ENCODE measurements around the gene CHCHD4. TPM values are rescaled to one million over a fixed set of nuclear protein-coding genes. Genes with fewer than 3 reads are reported as not detected.

Gene CHCHD4
- total RNA-seq, 1 experiment from 2014 or later = 43.3 TPM

DNA sequence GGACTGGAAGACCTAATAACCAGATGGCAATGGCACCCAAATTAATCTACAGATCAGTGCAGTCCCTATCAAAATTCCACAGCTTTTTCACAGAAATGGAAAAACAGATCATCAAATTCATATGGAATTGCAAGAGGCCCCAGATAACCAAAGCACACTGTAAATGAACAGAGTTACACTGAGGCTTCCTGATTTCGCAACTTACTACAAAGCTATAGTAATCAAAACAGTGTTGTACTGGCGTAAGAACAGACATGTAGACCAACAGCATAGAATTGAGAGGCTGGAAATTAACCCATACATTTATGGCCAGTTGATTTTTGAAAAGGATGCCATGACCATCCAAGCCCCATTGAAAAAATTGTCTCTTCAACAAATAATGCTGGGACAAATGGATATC, 37.5 kb upstream of the CHCHD4 start:
- ChIA-PET POLR2A (ENCODE audit: unreplicated experiment) (no interaction called here), CTCF (no interaction called here)

DNA sequence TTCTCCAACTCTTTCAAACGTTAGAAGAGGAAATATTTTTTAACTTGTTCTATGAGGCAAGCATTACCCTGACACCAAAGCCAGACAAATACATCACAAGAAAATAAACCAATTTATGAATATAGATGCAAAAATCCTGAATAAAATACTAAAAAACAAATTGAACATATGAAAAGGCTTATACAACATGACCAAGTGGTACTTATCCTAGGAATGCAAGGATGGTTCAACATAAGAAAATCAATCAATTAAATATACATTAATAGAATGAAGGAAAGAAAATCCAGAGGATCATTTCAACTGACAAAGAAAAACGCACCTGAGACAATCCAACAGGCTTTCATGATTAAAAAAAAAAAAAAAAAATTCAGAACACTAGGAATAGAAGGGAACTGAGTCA, 36.6 kb upstream of the CHCHD4 start:
- Histone ChIP-seq H3K4me2 (ENCODE audit: low read length) (no peak overlapping the region), H3K27me3 (ENCODE audit: low read length) (no peaks in the 10 kb centered on the region), H3K27ac (ENCODE audit: low read length) (no peak overlapping the region), H3K36me3 (ENCODE audit: low read depth, low read length) (peaks cover 79% of the 10 kb centered on the region), H3K79me2 (ENCODE audit: low read length) (no peaks in the 10 kb centered on the region), H3K4me1 (ENCODE audit: insufficient read depth, low read length) (no peaks in the 10 kb centered on the region), H3K9me3 (ENCODE audit: low read length) (0 out of 2 replicates have a peak, but pooled peaks cover 7% of the 10 kb centered on the region), H4K20me1 (ENCODE audit: low read length) (no peaks in the 10 kb centered on the region), H3K9me2 (replicated peaks; ENCODE audit: low read length) (no peaks in the 10 kb centered on the region), H3K4me3 (ENCODE audit: low read length) (no peak overlapping the region), H3F3A (ENCODE audit: low read length, unreplicated experiment) (no peaks in the 10 kb centered on the region), H3K9ac (ENCODE audit: low read length) (no peak overlapping the region), H2AFZ (ENCODE audit: low read length) (no peak overlapping the region)
- POLR2A ChIA-PET (ENCODE audit: unreplicated experiment) = no interaction called here
- DNase-seq = no peak
- intact Hi-C loops (cut with micrococcal nuclease) = no loop called here
- TF ChIP-seq EZH2 (IDR thresholded peaks at IDR 0.05; ENCODE audit: low read length, unreplicated experiment) (no peak), EZH2phosphoT487 (IDR thresholded peaks at IDR 0.05; ENCODE audit: borderline replicate concordance, low read length) (no peak)
- TF ChIP-seq, protein P1, sequence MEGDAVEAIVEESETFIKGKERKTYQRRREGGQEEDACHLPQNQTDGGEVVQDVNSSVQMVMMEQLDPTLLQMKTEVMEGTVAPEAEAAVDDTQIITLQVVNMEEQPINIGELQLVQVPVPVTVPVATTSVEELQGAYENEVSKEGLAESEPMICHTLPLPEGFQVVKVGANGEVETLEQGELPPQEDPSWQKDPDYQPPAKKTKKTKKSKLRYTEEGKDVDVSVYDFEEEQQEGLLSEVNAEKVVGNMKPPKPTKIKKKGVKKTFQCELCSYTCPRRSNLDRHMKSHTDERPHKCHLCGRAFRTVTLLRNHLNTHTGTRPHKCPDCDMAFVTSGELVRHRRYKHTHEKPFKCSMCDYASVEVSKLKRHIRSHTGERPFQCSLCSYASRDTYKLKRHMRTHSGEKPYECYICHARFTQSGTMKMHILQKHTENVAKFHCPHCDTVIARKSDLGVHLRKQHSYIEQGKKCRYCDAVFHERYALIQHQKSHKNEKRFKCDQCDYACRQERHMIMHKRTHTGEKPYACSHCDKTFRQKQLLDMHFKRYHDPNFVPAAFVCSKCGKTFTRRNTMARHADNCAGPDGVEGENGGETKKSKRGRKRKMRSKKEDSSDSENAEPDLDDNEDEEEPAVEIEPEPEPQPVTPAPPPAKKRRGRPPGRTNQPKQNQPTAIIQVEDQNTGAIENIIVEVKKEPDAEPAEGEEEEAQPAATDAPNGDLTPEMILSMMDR (conservative IDR thresholded peaks at IDR 0.05; ENCODE audit: low read depth, low read length) = no peak
- CTCF ChIA-PET = no interaction called here
- no peak for ATAC-seq
- BruUV-seq (replicated peaks) = no TSS peak

More for the DNA sequence above, 37.5 kb upstream of the CHCHD4 start:
- BruUV-seq (replicated peaks) = no TSS peak
- TF ChIP-seq EZH2 (IDR thresholded peaks at IDR 0.05; ENCODE audit: low read length, unreplicated experiment) (no peak), EZH2phosphoT487 (IDR thresholded peaks at IDR 0.05; ENCODE audit: borderline replicate concordance, low read length) (no peak)
- TF ChIP-seq, protein P1 (conservative IDR thresholded peaks at IDR 0.05; ENCODE audit: low read depth, low read length) = no peak
- Histone ChIP-seq H4K20me1 (ENCODE audit: low read length) (no peaks in the 10 kb centered on the region), H3K79me2 (ENCODE audit: low read length) (no peaks in the 10 kb centered on the region), H3K9ac (ENCODE audit: low read length) (no peak overlapping the region), H3K4me2 (ENCODE audit: low read length) (no peak overlapping the region), H3K9me2 (replicated peaks; ENCODE audit: low read length) (no peaks in the 10 kb centered on the region), H2AFZ (ENCODE audit: low read length) (no peak overlapping the region), H3K9me3 (ENCODE audit: low read length) (0 out of 2 replicates have a peak, but pooled peaks cover 7% of the 10 kb centered on the region), H3K27ac (ENCODE audit: low read length) (no peak overlapping the region), H3F3A (ENCODE audit: low read length, unreplicated experiment) (no peaks in the 10 kb centered on the region), H3K27me3 (ENCODE audit: low read length) (no peaks in the 10 kb centered on the region), H3K36me3 (ENCODE audit: low read depth, low read length) (peaks cover 85% of the 10 kb centered on the region), H3K4me3 (ENCODE audit: low read length) (no peak overlapping the region), H3K4me1 (ENCODE audit: insufficient read depth, low read length) (no peaks in the 10 kb centered on the region)
- ATAC-seq (no peak), DNase-seq (no peak)
- intact Hi-C loops (cut with micrococcal nuclease) = no loop called here

DNA sequence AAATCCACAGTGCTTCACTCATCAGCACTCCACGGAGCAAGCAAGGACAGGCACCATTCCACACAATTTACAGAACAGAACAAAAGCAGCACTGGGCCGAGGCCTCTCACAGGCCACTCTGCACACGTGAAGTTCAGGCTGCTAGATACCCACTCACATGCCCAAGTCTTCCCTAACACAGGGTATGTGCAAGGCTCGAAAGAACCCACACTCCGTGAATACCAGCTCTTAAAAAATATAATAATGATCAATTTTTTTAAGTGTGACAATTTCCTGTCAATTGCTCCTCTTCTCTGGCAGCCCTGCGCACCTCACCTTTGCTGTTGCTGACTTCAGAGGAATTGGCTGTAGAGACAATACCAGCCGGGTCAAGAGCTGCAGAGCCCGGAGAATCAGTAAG, 34.8 kb upstream of the CHCHD4 start:
- Histone ChIP-seq H3K36me3 (ENCODE audit: low read depth, low read length) (peaks cover 67% of the 10 kb centered on the region), H4K20me1 (ENCODE audit: low read length) (no peaks in the 10 kb centered on the region), H3K4me2 (ENCODE audit: low read length) (no peak overlapping the region), H3K27ac (ENCODE audit: low read length) (no peak overlapping the region), H3K79me2 (ENCODE audit: low read length) (no peaks in the 10 kb centered on the region), H3K9me2 (replicated peaks; ENCODE audit: low read length) (no peaks in the 10 kb centered on the region), H3K4me3 (ENCODE audit: low read length) (no peak overlapping the region), H3F3A (ENCODE audit: low read length, unreplicated experiment) (no peaks in the 10 kb centered on the region), H3K9ac (ENCODE audit: low read length) (no peak overlapping the region), H3K27me3 (ENCODE audit: low read length) (no peaks in the 10 kb centered on the region), H3K4me1 (ENCODE audit: insufficient read depth, low read length) (no peaks in the 10 kb centered on the region), H2AFZ (ENCODE audit: low read length) (no peak overlapping the region), H3K9me3 (ENCODE audit: low read length) (0 out of 2 replicates have a peak, but pooled peaks cover 7% of the 10 kb centered on the region)
- BruUV-seq (replicated peaks) = no TSS peak
- POLR2A ChIA-PET (ENCODE audit: unreplicated experiment) = no interaction called here
- ATAC-seq = no peak
- CTCF ChIA-PET = no interaction called here
- TF ChIP-seq EZH2phosphoT487 (IDR thresholded peaks at IDR 0.05; ENCODE audit: borderline replicate concordance, low read length) = no peak
- TF ChIP-seq EZH2 (IDR thresholded peaks at IDR 0.05; ENCODE audit: low read length, unreplicated experiment) = no peak
- TF ChIP-seq, protein P1 (conservative IDR thresholded peaks at IDR 0.05; ENCODE audit: low read depth, low read length) = no peak
- no peak for DNase-seq
- intact Hi-C loops (cut with micrococcal nuclease) = no loop called here

All from PC-3 (cell line).